K562 (cell line): ENCODE results near the gene HS3ST3A1. TPM values are rescaled to one million over a fixed set of nuclear protein-coding genes. Genes with fewer than 3 reads are reported as not detected.

Experiments used
- ATAC-seq: fragments of 200-7000 bp; cut with Tn5 transposase; 3 replicates; pipeline ENCODE4 v1.9.1; 2020; ENCODE audit warnings: moderate library complexity
- BruUV-seq: library from RNA; stranded (reverse); fragments of 400-500 nt; replicated peaks from 2 replicates; lab custom pipeline; 2021; lab: Mats Ljungman, UMichigan
- CTCF ChIA-PET: fragments of 300-600 bp; formaldehyde crosslinking; extraction: SDS; loops from one replicate; lab custom pipeline; 2021; ENCODE audit warnings: low intra/inter-chr PET ratio; lab: Yijun Ruan, JAX
- POLR2A ChIA-PET: fragments of 300-600, 350-650 bp; sonication (Branson Sonifier 250); formaldehyde crosslinking; extraction: SDS; loops from one replicate; lab custom pipeline; 2021; ENCODE audit warnings: antibody characterized with exemption, inconsistent platforms; lab: Yijun Ruan, JAX
- DNase-seq, 4 experiments: peaks; one replicate each; pipeline versions ENCODE4 v3.0.0 to v3.0.0-alpha.2; 2011 to 2018; ENCODE audit warnings: low spot score in 3 of 4, mixed read lengths in 3 of 4; ENCODE audit errors: extremely low read depth in 1 of 4
- FAIRE-seq: peaks from 2 replicates; lab custom pipeline; 2011; peaks lifted over from hg19 to GRCh38; lab: Jason Lieb, UNC
- H2AFZ ChIP-seq: 2 replicates; pipeline ENCODE4 v1.6.0; 2011; ENCODE audit warnings: low read depth, low read length, control low read depth, inconsistent platforms
- H3K27ac ChIP-seq: fragments of 200-600 bp; 3 replicates; pipeline ENCODE4 v1.8.0; 2011; ENCODE audit warnings: low read depth, mild to moderate bottlenecking, control low read depth, inconsistent platforms, low read length, moderate library complexity, mixed read lengths; ENCODE audit errors: extremely low read depth
- H3K27me3 ChIP-seq, 2 experiments: fragments of 300-600 bp in 1 of 2; 2 replicates in 1 of 2; 3 replicates in 1 of 2; pipeline versions ENCODE4 v1.6.0 to v1.8.0; 2011; ENCODE audit warnings: inconsistent platforms in 2 of 2, low read length in 2 of 2, mild to moderate bottlenecking in 1 of 2, mixed read lengths in 1 of 2, moderate library complexity in 1 of 2; ENCODE audit not compliant: control insufficient read depth in 2 of 2, insufficient read depth in 2 of 2
- H3K36me3 ChIP-seq: fragments of 300-600 bp; 3 replicates; pipeline ENCODE4 v1.8.0; 2011; ENCODE audit warnings: mild to moderate bottlenecking, low read length, inconsistent platforms; ENCODE audit not compliant: control insufficient read depth, insufficient read depth
- H3K4me1 ChIP-seq, 2 experiments: fragments of 200-600 bp in 1 of 2; replicated peaks in 1 of 2; 2 replicates in 1 of 2; 3 replicates in 1 of 2; pipeline versions ENCODE4 v1.5.1 to v1.8.0; 2011; ENCODE audit warnings: inconsistent platforms in 2 of 2, low read length in 2 of 2, mild to moderate bottlenecking in 1 of 2, mixed read lengths in 1 of 2, moderate library complexity in 1 of 2; ENCODE audit not compliant: control insufficient read depth in 2 of 2, insufficient read depth in 2 of 2
- H3K4me2 ChIP-seq: 2 replicates; pipeline ENCODE4 v1.6.1; 2011; ENCODE audit warnings: low read length, control low read depth, inconsistent platforms, mixed read lengths; ENCODE audit not compliant: insufficient read depth
- H3K4me3 ChIP-seq: fragments of 200-600 bp; sonication (generic), shearing (Covaris generic); 2 replicates; pipeline ENCODE4 v1.5.1; 2016; ENCODE audit warnings: control low read depth, inconsistent platforms
- H3K79me2 ChIP-seq: fragments of 200-600 bp; 3 replicates; pipeline ENCODE4 v1.8.0; 2011; ENCODE audit warnings: low read length, inconsistent platforms; ENCODE audit not compliant: control insufficient read depth, insufficient read depth
- H3K9ac ChIP-seq, 2 experiments: 2 replicates each; pipeline versions ENCODE4 v1.6.0 to v1.6.1; 2011; ENCODE audit warnings: low read depth in 2 of 2, low read length in 2 of 2, control low read depth in 1 of 2, inconsistent platforms in 1 of 2, mild to moderate bottlenecking in 1 of 2, mixed read lengths in 1 of 2; ENCODE audit not compliant: insufficient read depth in 1 of 2
- H3K9me1 ChIP-seq: one replicate; pipeline ENCODE4 v1.6.0; 2011; ENCODE audit warnings: inconsistent platforms, mild to moderate bottlenecking, low read length, moderate library complexity; ENCODE audit not compliant: control insufficient read depth, insufficient read depth
- H3K9me3 ChIP-seq: replicated peaks from 2 replicates; pipeline ENCODE4 v1.5.1; 2011; ENCODE audit warnings: low read depth, low read length, inconsistent platforms; ENCODE audit not compliant: control insufficient read depth, insufficient read depth
- H4K20me1 ChIP-seq: replicated peaks from 2 replicates; pipeline ENCODE4 v1.6.1; 2011; ENCODE audit warnings: low read length, inconsistent platforms, mixed read lengths; ENCODE audit not compliant: control insufficient read depth, insufficient read depth
- CBX1 ChIP-seq: sonication (generic); IDR thresholded peaks from 2 replicates; pipeline ENCODE4 v1.6.1; 2016; ENCODE audit warnings: antibody characterized with exemption, low read depth, mild to moderate bottlenecking
- CBX3 ChIP-seq, 2 experiments: IDR thresholded peaks; 1 replicate in 1 of 2; 2 replicates in 1 of 2; pipeline ENCODE4 v1.6.1; 2012; ENCODE audit warnings: inconsistent platforms in 2 of 2, low read length in 2 of 2, borderline replicate concordance in 1 of 2, control low read depth in 1 of 2
- CBX5 ChIP-seq: IDR thresholded peaks from 2 replicates; pipeline ENCODE4 v1.6.1; 2014; ENCODE audit warnings: low read depth, borderline replicate concordance
- E2F3 ChIP-seq: fragments of 250-450 bp; sonication (Bioruptor Pico); IDR thresholded peaks from 2 replicates; pipeline ENCODE4 v1.4.0; 2020; ENCODE audit warnings: mild to moderate bottlenecking
- MYBL2 ChIP-seq, 2 experiments: fragments of 450-650 bp in 1 of 2; sonication (generic) in 1 of 2; formaldehyde crosslinking in 1 of 2; IDR thresholded peaks; 2 replicates each; pipeline versions ENCODE4 v1.6.1 to v1.8.1; 2017 to 2022; ENCODE audit warnings: borderline replicate concordance in 1 of 2, inconsistent platforms in 1 of 2, low read depth in 1 of 2, mild to moderate bottlenecking in 1 of 2, missing genetic modification reagents in 1 of 2, moderate library complexity in 1 of 2
- TRIM24 ChIP-seq, 2 experiments: fragments of 450-650 bp; IDR thresholded peaks; 2 replicates each; pipeline ENCODE4 v1.6.1; 2016
- TRIM28 ChIP-seq: fragments of 450-650 bp; IDR thresholded peaks from 2 replicates; pipeline ENCODE4 v1.6.1; 2017
- ZFP36 ChIP-seq: fragments of 150-350 bp; IDR thresholded peaks from 2 replicates; pipeline ENCODE4 v1.6.1; 2018; ENCODE audit warnings: low read length, low read depth; ENCODE audit not compliant: partially characterized antibody
- ZNF280A ChIP-seq: fragments of 450-650 bp; IDR thresholded peaks from 2 replicates; pipeline ENCODE4 v1.6.1; 2018; ENCODE audit warnings: mild to moderate bottlenecking, low read depth; ENCODE audit not compliant: partially characterized antibody
- in situ Hi-C: fragments of 300-500 bp; cut with MboI; formaldehyde crosslinking; loops from 4 replicates; pipeline ENCODE4 v1.15.0; 2018; ENCODE audit warnings: inconsistent platforms, mixed read lengths
- intact Hi-C: fragments of 100-400 bp; cut with micrococcal nuclease; formaldehyde crosslinking; loops from 2 replicates; pipeline ENCODE4 v1.14.2; 2022
- polyA plus RNA-seq, 8 experiments: library from polyadenylated mRNA; depleted of rRNA in 4 of 8; stranded (reverse) in 5 of 8; unstranded in 3 of 8; fragments of >200 nt; fragmentation: Nextera tagmentation in 2 of 8; fragmentation: Illumina TruSeq in 1 of 8; extraction: Ambion mirVana in 2 of 8; extraction: Trizol in 1 of 8; gene quantifications; 2 replicates each; pipeline versions ENCODE4 v1.2.1 to v1.2.3, GENCODE V29; 2011 to 2014; ENCODE audit warnings: inconsistent platforms in 1 of 8, missing spikeins in 1 of 8
- total RNA-seq, 7 experiments: library from RNA; depleted of rRNA in 6 of 7; stranded (reverse); fragments of >200 nt in 6 of 7; fragmentation: Illumina TruSeq in 2 of 7; extraction: Trizol in 2 of 7; gene quantifications; 2 replicates each; pipeline versions ENCODE4 v1.2.1 to v1.2.3, GENCODE V29; 2011 to 2021; ENCODE audit warnings: low replicate concordance in 1 of 7

The HS3ST3A1 gene
- total and polyA plus RNA-seq, 9 of the 15 experiments (the other 6 are each of a cell fraction or from before 2014, with no cell fraction given) = 0.25 to 14.8 (median 2.3) TPM

GRCh38 chr17:13480877-13481276 lies 120.9 kb downstream of the HS3ST3A1 start:
- no peak overlapping the region for H2AFZ ChIP-seq
- H3K36me3 ChIP-seq = no peaks in the 10 kb centered on the region
- DNase-seq (no peak), ATAC-seq (no peak), FAIRE-seq (no peak)
- POLR2A ChIA-PET = interaction anchor here (0.9 kb wide), 1 partner anchor 10 kb away, joined by 3 read pairs; no protein-coding TSS in a partner anchor
- H3K4me3 ChIP-seq = no peak overlapping the region
- H3K9ac ChIP-seq = no peak overlapping the region
- intact Hi-C loops (no loop called here), in situ Hi-C loops (no loop called here)
- H3K27ac ChIP-seq = no peak overlapping the region
- TF ChIP-seq E2F3 (CRISPR knock-in tag) (no peak), CBX1 (0 out of 2 replicates have a peak, but pooled peaks have one; percentile 33), MYBL2 (IDR thresholded peaks at IDR 0.05; ENCODE audit: low read depth) (no peak), MYBL2 (CRISPR knock-in tag; IDR thresholded peaks at IDR 0.05; ENCODE audit: borderline replicate concordance) (no peak), TRIM28 (peak; percentile 89), CBX3 (IDR thresholded peaks at IDR 0.05; ENCODE audit: borderline replicate concordance in 1 of 2, low read length in 2 of 2) (peak in 1 of 2 experiments; percentile 81; a peak in 2 of 3 replicates), ZNF280A (peak; percentile 58), ZFP36 (peak; percentile 64), CBX5 (peak; percentile 90; the same call in 1 of the 2 replicates), TRIM24 (IDR thresholded peaks at IDR 0.05) (0 out of 4 replicates have a peak, but pooled peaks of 1 of the 2 experiments have one; percentile 35)
- CTCF ChIA-PET = no interaction called here
- no peaks in the 10 kb centered on the region for H3K27me3 ChIP-seq
- H3K9me3 ChIP-seq = peaks cover 3% of the 10 kb centered on the region
- no peak overlapping the region for H3K4me2 ChIP-seq
- H3K4me1 ChIP-seq = peaks cover 0 to 13% of the 10 kb centered on the region in 2 experiments; a peak in 3 of 5 replicates
- no TSS peak for BruUV-seq
- H4K20me1 ChIP-seq = no peaks in the 10 kb centered on the region
- H3K79me2 ChIP-seq = no peaks in the 10 kb centered on the region
- no peaks in the 10 kb centered on the region for H3K9me1 ChIP-seq
